MM.1S (cell line): ENCODE results near the gene DIPK1C.

ENCODE experiments used
- DNase-seq: peaks from one replicate; pipeline ENCODE4 v3.0.0-alpha.2; 2015
- H2AFZ ChIP-seq: fragments of 300-600 bp; sonication (generic); 2 replicates; pipeline ENCODE4 v1.6.0; 2016; ENCODE audit warnings: antibody characterized with exemption, low read length
- H3F3A ChIP-seq: fragments of 300-600 bp; sonication (generic); 2 replicates; pipeline ENCODE4 v1.6.1; 2016; ENCODE audit warnings: mild to moderate bottlenecking, antibody characterized with exemption, low read length, moderate library complexity, mixed read lengths; ENCODE audit not compliant: insufficient read depth
- H3K27ac ChIP-seq: fragments of 300-600 bp; sonication (generic); 2 replicates; pipeline ENCODE4 v1.5.1; 2016; ENCODE audit warnings: mild to moderate bottlenecking, low read length
- H3K27me3 ChIP-seq: fragments of 300-600 bp; sonication (generic); replicated peaks from 2 replicates; pipeline ENCODE4 v1.6.0; 2016; ENCODE audit warnings: low read length; ENCODE audit not compliant: insufficient read depth
- H3K36me3 ChIP-seq: fragments of 300-600 bp; sonication (generic); replicated peaks from 2 replicates; pipeline ENCODE4 v1.6.1; 2016; ENCODE audit warnings: mild to moderate bottlenecking, low read length, mixed read lengths; ENCODE audit not compliant: insufficient read depth
- H3K4me1 ChIP-seq: fragments of 300-600 bp; sonication (generic); 2 replicates; pipeline ENCODE4 v1.6.1; 2016; ENCODE audit warnings: low read length, mixed read lengths
- H3K4me2 ChIP-seq: fragments of 300-600 bp; sonication (generic); 2 replicates; pipeline ENCODE4 v1.6.0; 2016; ENCODE audit warnings: low read depth, low read length
- H3K4me3 ChIP-seq: fragments of 300-600 bp; sonication (generic); 2 replicates; pipeline ENCODE4 v1.5.1; 2016; ENCODE audit warnings: low read length, mixed read lengths
- H3K79me2 ChIP-seq: fragments of 300-600 bp; sonication (generic); 2 replicates; pipeline ENCODE4 v1.6.1; 2016; ENCODE audit warnings: mixed run types, low read length, mixed read lengths
- H3K9ac ChIP-seq: fragments of 300-600 bp; sonication (generic); 2 replicates; pipeline ENCODE4 v1.6.1; 2016; ENCODE audit warnings: low read length, mixed read lengths
- H3K9me2 ChIP-seq: fragments of 300-600 bp; sonication (generic); replicated peaks from 2 replicates; pipeline ENCODE4 v1.6.1; 2016; ENCODE audit warnings: mild to moderate bottlenecking, low read length, mixed read lengths; ENCODE audit not compliant: insufficient read depth
- H3K9me3 ChIP-seq: fragments of 300-600 bp; sonication (generic); replicated peaks from 2 replicates; pipeline ENCODE4 v1.6.1; 2016; ENCODE audit warnings: mild to moderate bottlenecking, low read length, mixed read lengths; ENCODE audit not compliant: insufficient read depth
- H4K20me1 ChIP-seq: fragments of 300-600 bp; sonication (generic); 2 replicates; pipeline ENCODE4 v1.6.1; 2016; ENCODE audit warnings: mild to moderate bottlenecking, low read length, moderate library complexity, mixed read lengths; ENCODE audit not compliant: insufficient read depth
- CTCF ChIP-seq: fragments of 300-600 bp; sonication (generic); IDR thresholded peaks from 2 replicates; pipeline ENCODE4 v1.5.1; 2016; ENCODE audit warnings: antibody characterized with exemption, low read length, mixed read lengths
- EZH2 ChIP-seq: fragments of 300-600 bp; sonication (generic); optimal IDR thresholded peaks from 2 replicates; pipeline ENCODE3; 2017; ENCODE audit warnings: low read depth, mild to moderate bottlenecking, antibody characterized with exemption, low read length, mixed read lengths
- EZH2phosphoT487 ChIP-seq: fragments of 300-600 bp; sonication (generic); IDR thresholded peaks from 2 replicates; pipeline ENCODE4 v1.6.1; 2018; ENCODE audit warnings: antibody characterized with exemption, low read length

DIPK1C gene

GRCh38 chr18:74499633-74500032 lies 42.5 kb upstream of the DIPK1C start:
- peak overlapping the region; percentile 72 for H3K4me3 ChIP-seq
- H3K9ac ChIP-seq = peak overlapping the region; percentile 76
- peaks cover 25% of the 10 kb centered on the region for H3K4me1 ChIP-seq
- H3K9me3 ChIP-seq = no peaks in the 10 kb centered on the region
- H2AFZ ChIP-seq = no peak overlapping the region
- no peaks in the 10 kb centered on the region for H3K9me2 ChIP-seq
- peak overlapping the region; percentile 87 for H3K4me2 ChIP-seq
- H4K20me1 ChIP-seq = no peaks in the 10 kb centered on the region
- TF ChIP-seq EZH2phosphoT487 (no peak), CTCF (no peak), EZH2 (no peak)
- peaks cover 73% of the 10 kb centered on the region for H3K79me2 ChIP-seq
- peak overlapping the region; percentile 91 for H3K27ac ChIP-seq
- no peaks in the 10 kb centered on the region for H3K27me3 ChIP-seq
- DNase-seq = peak; percentile 86
- peaks cover 46% of the 10 kb centered on the region for H3F3A ChIP-seq
- peaks cover 8% of the 10 kb centered on the region for H3K36me3 ChIP-seq

GRCh38 chr18:74498712-74499627 lies 41.9 kb upstream of the DIPK1C start:
- peak overlapping the region; percentile 91 for H3K27ac ChIP-seq
- no peaks in the 10 kb centered on the region for H3K9me2 ChIP-seq
- peaks cover 67% of the 10 kb centered on the region for H3K79me2 ChIP-seq
- DNase-seq = peak; percentile 89
- H3K4me1 ChIP-seq = peaks cover 25% of the 10 kb centered on the region
- peaks cover 5% of the 10 kb centered on the region for H3K36me3 ChIP-seq
- no peaks in the 10 kb centered on the region for H3K9me3 ChIP-seq
- no peak for TF ChIP-seq EZH2
- TF ChIP-seq CTCF = no peak
- no peak for TF ChIP-seq EZH2phosphoT487
- H3K4me2 ChIP-seq = peak overlapping the region; percentile 87
- H3K9ac ChIP-seq = peak overlapping the region; percentile 76
- H3F3A ChIP-seq = peaks cover 46% of the 10 kb centered on the region
- H4K20me1 ChIP-seq = no peaks in the 10 kb centered on the region
- peak overlapping the region; percentile 72 for H3K4me3 ChIP-seq
- H2AFZ ChIP-seq = peak overlapping the region; percentile 17; the same call in 1 of the 2 replicates
- H3K27me3 ChIP-seq = no peaks in the 10 kb centered on the region

- no peak for DNase-seq
- Histone ChIP-seq H3K27ac (peak overlapping the region; percentile 91; the same call in 1 of the 2 replicates), H3K36me3 (no peaks in the 10 kb centered on the region), H3K79me2 (peaks cover 58% of the 10 kb centered on the region), H3F3A (peaks cover 46% of the 10 kb centered on the region), H3K9me2 (no peaks in the 10 kb centered on the region), H3K9me3 (no peaks in the 10 kb centered on the region), H3K4me3 (no peak overlapping the region), H3K9ac (no peak overlapping the region), H3K27me3 (no peaks in the 10 kb centered on the region), H3K4me2 (peak overlapping the region; percentile 87), H2AFZ (no peak overlapping the region), H4K20me1 (no peaks in the 10 kb centered on the region), H3K4me1 (peaks cover 24% of the 10 kb centered on the region)
- TF ChIP-seq EZH2 (no peak), CTCF (no peak), EZH2phosphoT487 (no peak)
Observed at GRCh38 chr18:74497778-74498177, 40.7 kb upstream of the DIPK1C start.
